ENCODE measurements around the gene PDC. TPM values are rescaled to one million over a fixed set of nuclear protein-coding genes. Genes with fewer than 3 reads are reported as not detected.

Gene PDC
- total RNA-seq, 4 donors from 2014 or later: not detected

GRCh38 chr1:186421446-186421845 is 39.5 kb downstream of the PDC start:
- DNase-seq: no peak
- intact Hi-C loops (cut with DNase I): no loop called here
- peaks cover 0 to 45% (median 9%) of the 10 kb centered on the region in 3 donors for H3K36me3 ChIP-seq
- whole genome bisulfite sequencing, 2 donors: 65 to 87% methylated on average over 5 to 6 of the region's 6 CpGs
- H3K4me1 ChIP-seq: no peaks in the 10 kb centered on the region
- H3K27ac ChIP-seq: no peak overlapping the region
- H3K4me3 ChIP-seq: no peak overlapping the region
- H3K9me3 ChIP-seq: no peaks in the 10 kb centered on the region
- TF ChIP-seq CTCF (IDR thresholded peaks at IDR 0.05) (no peak), POLR2A (IDR thresholded peaks at IDR 0.05) (no peak)
- no peaks in the 10 kb centered on the region for H3K27me3 ChIP-seq

- TF ChIP-seq CTCF (IDR thresholded peaks at IDR 0.05): no peak
- TF ChIP-seq POLR2A (IDR thresholded peaks at IDR 0.05): no peak
- intact Hi-C loops (cut with DNase I): no loop called here
- no peak for DNase-seq
- WGBS, 2 donors: 53 to 75% methylated on average over 1 of the region's 1 CpG
- Histone ChIP-seq H3K4me1 (no peaks in the 10 kb centered on the region), H3K9me3 (no peaks in the 10 kb centered on the region), H3K27me3 (no peaks in the 10 kb centered on the region), H3K27ac (peak overlapping the region in 1 of 4 donors; percentile 18), H3K4me3 (no peak overlapping the region), H3K36me3 (peaks cover 0 to 50% (median 9%) of the 10 kb centered on the region in 3 donors)
Observed at GRCh38 chr1:186420923-186421322, 40.0 kb downstream of the PDC start.

DNA sequence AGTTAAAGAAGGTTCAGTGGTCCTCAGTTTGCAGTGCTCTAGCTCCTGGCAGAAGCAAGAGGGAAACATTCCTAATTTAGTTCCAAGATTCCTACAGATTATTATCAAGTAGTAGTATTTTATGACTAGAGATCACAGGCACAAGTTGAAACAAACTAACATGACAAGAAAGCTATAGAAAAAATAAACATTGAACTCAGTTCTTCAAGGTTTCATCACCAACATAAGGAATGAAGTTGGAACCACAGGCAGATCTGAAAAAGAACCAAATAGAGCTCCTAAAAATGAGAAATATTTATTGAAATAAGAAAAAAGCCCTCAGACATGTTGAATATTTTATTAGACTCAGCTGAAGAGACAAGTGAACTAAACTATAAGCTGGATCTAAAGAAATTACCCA is 40.6 kb downstream of the PDC start:
- TF ChIP-seq CTCF (IDR thresholded peaks at IDR 0.05) (no peak), POLR2A (IDR thresholded peaks at IDR 0.05) (no peak)
- no peak for DNase-seq
- intact Hi-C loops (cut with DNase I): no loop called here
- Histone ChIP-seq H3K36me3 (peaks cover 0 to 53% (median 9%) of the 10 kb centered on the region in 3 donors), H3K9me3 (no peaks in the 10 kb centered on the region), H3K27ac (peak overlapping the region in 1 of 4 donors; percentile 18), H3K4me1 (no peaks in the 10 kb centered on the region), H3K27me3 (no peaks in the 10 kb centered on the region), H3K4me3 (no peak overlapping the region)

GRCh38 chr1:186418503-186418902 is 42.4 kb downstream of the PDC start:
- 68 to 82% methylated on average over 4 of the region's 4 CpGs for WGBS, 2 donors
- Histone ChIP-seq H3K27ac (no peak overlapping the region), H3K27me3 (no peaks in the 10 kb centered on the region), H3K4me3 (no peak overlapping the region), H3K9me3 (no peaks in the 10 kb centered on the region), H3K36me3 (peaks cover 0 to 64% (median 9%) of the 10 kb centered on the region in 3 donors), H3K4me1 (no peaks in the 10 kb centered on the region)
- intact Hi-C loops (cut with DNase I): no loop called here
- TF ChIP-seq POLR2A (IDR thresholded peaks at IDR 0.05): no peak
- TF ChIP-seq CTCF (IDR thresholded peaks at IDR 0.05): no peak
- DNase-seq: no peak

DNA sequence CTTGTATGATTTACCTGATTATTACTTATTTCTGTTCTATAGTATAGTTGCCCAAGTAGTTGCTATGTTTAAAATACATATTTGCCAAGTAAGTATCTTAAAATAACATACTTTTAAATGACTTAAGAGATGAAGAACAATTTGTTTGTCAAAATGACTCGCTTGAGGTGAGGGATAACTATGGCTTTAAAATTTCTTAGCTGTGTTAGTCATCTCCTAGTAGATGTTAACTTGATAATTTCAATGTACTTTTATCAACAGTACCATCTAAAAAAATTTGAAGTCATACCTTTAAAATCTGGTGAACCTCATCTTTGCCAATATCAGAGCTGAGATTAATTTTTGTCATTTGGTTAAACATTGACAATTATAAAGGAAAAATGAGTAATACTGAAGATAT is 47.6 kb downstream of the PDC start:
- H3K4me3 ChIP-seq: no peak overlapping the region
- H3K27me3 ChIP-seq: no peaks in the 10 kb centered on the region
- intact Hi-C loops (cut with DNase I): no loop called here
- no peak for DNase-seq
- H3K4me1 ChIP-seq: no peaks in the 10 kb centered on the region
- peaks cover 0 to 88% (median 4%) of the 10 kb centered on the region in 3 donors for H3K36me3 ChIP-seq
- 77 to 95% methylated on average over 1 of the region's 1 CpG for WGBS, 2 donors
- no peak overlapping the region for H3K27ac ChIP-seq
- no peaks in the 10 kb centered on the region for H3K9me3 ChIP-seq
- TF ChIP-seq CTCF (IDR thresholded peaks at IDR 0.05) (no peak), POLR2A (IDR thresholded peaks at IDR 0.05) (no peak)
